Hematopoietic multipotent progenitor cell treated with erythropoietin and hydrocortisone succinate and interleukin-3 and kit ligand, for 15 days (in vitro differentiated cells): ENCODE data around the gene CEP63.
A peak's percentile ranks its signal among the peaks of the same experiment; 100 is the strongest.

Experiments used
- DNase-seq: peaks from one replicate; pipeline ENCODE4 v3.0.0-alpha.2; 2015; ENCODE audit warnings: low spot score

The CEP63 gene

GRCh38 chr3:134485718-134486576 lies at the start of gene CEP63, which contains the start of gene ANAPC13:
CEP63 (plus strand) TSS chr3:134486057; CDS start chr3:134495321, 9,264 bp downstream.
ANAPC13 (minus strand) TSS chr3:134485985; CDS start chr3:134482904, 3,081 bp downstream.
- DNase-seq: peak; percentile 87

DNA sequence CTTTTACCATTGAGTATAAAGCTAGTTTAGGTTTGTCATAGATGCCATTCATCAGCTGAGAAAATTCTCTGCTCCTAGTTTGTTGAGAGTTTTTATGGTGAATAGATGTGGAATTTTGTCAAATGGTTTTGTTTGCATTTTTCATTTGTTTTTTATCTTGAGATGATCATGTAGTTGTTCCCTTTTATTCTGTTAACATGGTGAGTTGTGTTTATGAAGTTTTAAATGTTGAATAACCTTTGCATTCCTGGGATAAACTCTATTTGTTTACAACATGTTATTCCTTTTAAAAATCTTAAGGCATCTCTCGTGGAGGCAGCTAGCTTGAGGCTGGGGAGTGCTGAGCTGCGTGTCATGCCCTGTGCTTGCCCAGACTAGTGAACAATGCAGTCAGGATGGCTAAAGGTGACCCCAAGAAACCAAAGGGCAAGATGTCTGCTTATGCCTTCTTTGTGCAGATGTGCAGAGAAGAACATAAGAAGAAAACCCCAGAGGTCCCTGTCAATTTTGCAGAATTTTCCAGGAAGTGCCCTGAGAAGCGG lies 48.6 kb upstream of the CEP63 start:
- DNase-seq: no peak

- DNase-seq: no peak
Measured at GRCh38 chr3:134441321-134441720, 44.5 kb upstream of the CEP63 start.

DNA sequence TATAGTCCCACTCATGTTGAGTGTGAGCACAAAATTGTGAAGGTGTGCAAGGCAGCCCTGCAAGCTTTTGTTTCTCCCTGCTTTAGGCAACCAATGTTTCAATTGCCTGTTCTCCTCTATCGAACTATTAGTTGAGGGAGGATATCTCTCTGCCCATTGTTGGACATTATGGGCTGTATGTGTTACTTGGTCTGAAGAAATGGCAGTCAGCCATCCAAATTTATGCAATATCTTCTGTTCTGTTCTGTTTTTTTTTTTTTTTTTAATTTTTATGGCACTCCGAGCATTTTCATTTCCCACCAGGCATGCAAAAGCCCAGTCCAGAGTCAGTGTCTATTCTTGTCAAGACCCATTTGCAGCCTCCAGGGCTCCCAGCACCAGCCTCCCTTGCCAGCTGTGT lies 44.0 kb upstream of the CEP63 start:
- DNase-seq: no peak

- DNase-seq: no peak
Measured at GRCh38 chr3:134445095-134445494, 40.8 kb upstream of the CEP63 start.

DNA sequence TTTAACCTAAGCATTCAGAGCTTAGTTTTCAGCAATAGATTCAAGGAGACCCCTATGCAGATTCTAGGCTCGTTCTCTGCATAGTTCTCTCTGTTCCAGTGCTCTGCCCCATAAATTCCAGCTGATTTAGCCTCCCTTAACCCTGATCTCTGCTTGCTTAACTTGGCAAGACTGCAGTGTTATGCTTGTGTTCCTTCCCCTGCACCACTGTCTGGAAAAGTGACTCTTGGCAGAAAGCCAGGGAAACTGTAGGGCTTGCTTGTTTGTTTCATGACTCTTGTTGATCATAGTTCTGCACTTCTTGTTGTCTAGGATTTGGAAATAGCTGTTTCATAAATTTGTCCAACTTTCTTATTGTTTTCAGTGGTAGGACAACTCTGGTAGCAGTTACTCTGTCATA lies 40.2 kb upstream of the CEP63 start:
- DNase-seq: no peak

GRCh38 chr3:134446800-134447199 lies 39.1 kb upstream of the CEP63 start:
- no peak for DNase-seq

DNA sequence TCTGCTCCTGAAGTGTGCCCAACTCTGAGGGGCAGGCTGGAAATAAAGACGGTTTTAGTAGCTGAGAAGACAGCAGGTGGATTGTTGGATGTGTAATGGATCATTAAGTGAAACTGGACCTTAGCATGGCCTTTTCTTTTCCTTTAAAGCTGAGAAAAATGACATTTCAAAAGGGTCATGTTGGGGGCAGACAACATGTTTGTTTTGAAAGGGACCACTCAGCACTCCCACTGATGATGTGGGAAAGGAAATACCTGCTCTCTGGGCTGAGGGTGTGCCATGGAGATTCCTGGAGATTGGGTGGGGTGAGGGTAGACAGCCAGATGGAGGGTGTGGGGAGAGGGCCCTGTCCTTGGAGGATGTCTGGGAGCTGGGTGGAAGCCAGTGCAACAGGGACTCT lies 38.5 kb upstream of the CEP63 start:
- DNase-seq: no peak

- DNase-seq: no peak
Measured at GRCh38 chr3:134448664-134449063, 37.2 kb upstream of the CEP63 start.

DNA sequence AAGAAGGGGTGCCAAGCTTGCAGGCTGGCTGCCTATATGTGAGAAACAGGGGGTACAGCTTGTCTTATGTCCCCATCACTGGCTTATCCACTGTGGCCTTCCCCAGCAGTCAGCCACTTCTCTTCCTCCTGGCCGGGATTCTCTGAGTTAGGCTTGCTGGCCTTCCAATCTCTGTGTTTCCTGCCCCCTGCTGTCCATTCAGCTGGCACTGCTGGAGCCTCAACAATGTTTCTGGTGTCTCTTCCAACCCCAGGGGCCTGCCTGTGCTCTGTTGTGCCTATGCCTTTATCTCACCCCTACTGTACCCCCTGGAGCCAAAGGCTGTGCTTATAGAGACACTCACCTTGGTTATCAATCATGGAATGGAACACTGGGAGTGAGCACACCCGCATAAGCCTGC lies 36.6 kb upstream of the CEP63 start:
- no peak for DNase-seq

DNA sequence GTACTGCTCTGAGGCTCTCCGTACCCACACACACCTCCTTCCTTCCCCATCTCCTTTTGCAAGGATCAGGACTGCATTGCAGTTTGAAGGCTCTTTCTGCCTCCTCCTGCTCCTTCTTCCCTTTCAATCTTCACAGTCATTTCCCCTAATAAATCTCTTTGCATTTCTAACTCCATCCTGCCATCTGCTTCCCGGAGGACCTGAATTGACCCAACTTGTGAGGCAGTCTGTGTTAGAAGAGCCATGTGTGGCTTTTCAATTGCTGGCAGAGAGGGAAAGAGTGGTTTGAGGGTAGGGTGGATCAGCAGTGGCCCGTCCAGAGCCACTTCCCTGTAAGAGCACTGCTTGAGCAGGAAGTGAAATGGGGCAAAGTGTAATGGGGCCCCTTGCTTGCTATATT lies 35.9 kb upstream of the CEP63 start:
- DNase-seq: no peak

DNA sequence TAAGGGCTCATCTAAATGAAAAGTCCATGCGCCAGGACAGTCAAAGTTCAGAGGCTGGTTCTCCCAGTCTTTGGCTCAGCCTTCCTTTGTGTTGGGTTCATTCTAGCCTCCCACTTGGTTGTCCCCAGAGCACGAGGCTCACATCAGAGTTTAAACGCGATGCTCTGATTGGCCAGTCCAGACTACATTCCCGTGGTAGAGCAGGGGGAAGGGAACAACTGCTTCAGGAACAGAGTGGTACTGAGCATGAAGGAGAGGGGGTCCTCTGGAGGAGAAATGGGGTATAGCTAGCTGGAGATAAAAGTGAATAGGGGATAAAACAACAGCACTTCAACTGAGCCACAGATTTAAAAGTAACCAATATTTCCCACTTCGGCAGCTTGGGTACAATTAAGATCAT lies 32.2 kb upstream of the CEP63 start:
- DNase-seq: no peak

- DNase-seq: no peak
Measured at GRCh38 chr3:134457376-134458074, 28.3 kb upstream of the CEP63 start.

- DNase-seq: no peak
Measured at GRCh38 chr3:134458406-134458945, 27.4 kb upstream of the CEP63 start.

GRCh38 chr3:134459562-134459961 lies 26.3 kb upstream of the CEP63 start:
- DNase-seq: no peak

- no peak for DNase-seq
Measured at GRCh38 chr3:134460965-134461364, 24.9 kb upstream of the CEP63 start.

- DNase-seq: no peak
Measured at GRCh38 chr3:134462331-134462941, 23.4 kb upstream of the CEP63 start.

DNA sequence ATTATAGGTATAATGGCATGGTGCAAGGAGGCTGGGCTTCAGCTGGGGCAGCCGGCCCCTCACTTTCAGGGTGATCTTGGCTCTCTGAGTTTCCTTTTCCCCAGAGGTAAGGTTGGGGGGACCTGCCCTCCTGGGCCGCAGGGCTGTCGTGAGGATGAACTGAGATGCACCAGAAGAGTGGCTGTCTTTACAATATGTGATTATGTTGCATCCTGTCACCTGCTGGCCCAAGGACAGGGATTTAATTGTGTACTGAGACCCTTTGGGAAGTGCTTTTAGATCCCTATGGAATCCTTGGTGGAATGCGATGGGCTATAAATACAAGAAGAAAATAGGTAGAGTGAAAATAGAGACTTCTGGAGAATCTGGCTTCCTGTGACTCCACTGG lies 22.2 kb upstream of the CEP63 start:
- no peak for DNase-seq

DNA sequence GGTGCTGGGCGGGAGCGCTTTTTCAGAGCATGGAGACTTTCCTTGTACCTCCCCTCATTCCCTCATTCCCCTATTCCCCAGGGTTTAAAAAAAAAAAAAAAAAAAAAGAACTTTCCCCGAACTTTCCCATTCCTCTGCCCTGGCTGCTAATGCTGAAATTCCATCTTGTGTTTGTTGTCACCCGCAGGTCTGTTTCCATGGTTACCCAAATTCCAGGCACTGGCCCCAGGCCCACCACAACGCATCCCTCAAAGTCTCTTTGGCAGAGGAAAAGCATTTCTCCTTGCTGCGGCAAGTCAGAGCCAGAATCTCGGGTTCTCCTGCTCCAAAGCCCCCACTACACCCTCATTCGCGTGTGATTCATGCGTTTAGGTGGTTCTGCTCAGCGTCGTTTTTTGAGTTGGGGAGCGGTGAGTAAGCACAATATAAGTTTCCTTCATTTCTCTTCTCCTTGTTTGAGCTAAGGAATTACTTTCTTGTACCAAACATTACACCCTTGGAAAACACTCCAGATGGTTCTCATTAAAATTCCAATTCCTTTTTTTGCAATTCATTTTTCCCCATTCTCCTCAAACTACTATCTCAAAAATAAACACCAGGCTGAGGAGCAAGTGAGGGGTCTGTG lies 21.7 kb upstream of the CEP63 start:
- DNase-seq: no peak

GRCh38 chr3:134464689-134465365 lies 21.0 kb upstream of the CEP63 start:
- DNase-seq: no peak

DNA sequence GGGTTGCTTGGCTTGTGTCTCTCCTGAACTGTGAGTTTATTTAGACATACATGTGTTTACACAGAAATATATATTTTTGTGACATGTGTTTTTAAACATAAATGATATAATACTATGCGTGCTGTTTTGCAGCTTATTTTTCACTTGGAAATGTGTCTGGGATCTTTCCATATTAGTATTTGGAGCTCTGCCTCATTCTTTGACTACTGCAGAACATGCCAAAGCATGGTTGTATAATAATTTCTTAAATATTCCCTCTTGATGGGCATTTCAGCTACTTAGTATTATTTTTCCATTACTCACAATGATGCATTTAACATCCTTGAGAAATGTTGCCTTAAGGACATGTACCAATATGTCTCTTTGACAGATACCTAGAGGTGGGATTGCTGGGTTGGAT lies 19.5 kb upstream of the CEP63 start:
- no peak for DNase-seq
